IMR-90 (cell line): ENCODE data around the gene STX17. TPM values are rescaled to one million over a fixed set of nuclear protein-coding genes. Genes with fewer than 3 reads are reported as not detected.
"Not testable (repeated sequence)": the region's sequence is repeated elsewhere in the genome, so short reads cannot be mapped to it uniquely, and the experiment has no call there.

Source experiments
- ATAC-seq: fragments of 200-7000 bp; cut with Tn5 transposase; 2 replicates; pipeline ENCODE4 v1.9.1; 2020; ENCODE audit warnings: low read depth, mild to moderate bottlenecking, moderate library complexity
- BruUV-seq: library from RNA; stranded (reverse); fragments of 400-500 nt; replicated peaks from 2 replicates; lab custom pipeline; 2021; lab: Mats Ljungman, UMichigan
- CTCF ChIA-PET: fragments of 300-600 bp; formaldehyde crosslinking; extraction: SDS; loops from one replicate; lab custom pipeline; 2021; ENCODE audit warnings: antibody characterized with exemption; lab: Yijun Ruan, JAX
- POLR2A ChIA-PET: fragments of 300-600 bp; sonication (Branson Sonifier 250); formaldehyde crosslinking; loops from one replicate; lab custom pipeline; 2022; ENCODE audit warnings: antibody characterized with exemption; ENCODE audit not compliant: unreplicated experiment; lab: Charles Lee
- DNase-seq: peaks from one replicate; pipeline ENCODE4 v3.0.0; 2013
- H2AFZ ChIP-seq: replicated peaks from 2 replicates; pipeline ENCODE3; 2013; ENCODE audit warnings: low read length, mild to moderate bottlenecking; ENCODE audit not compliant: poor library complexity
- H2AK5ac ChIP-seq: 2 replicates; pipeline ENCODE4 v1.6.1; 2013; ENCODE audit warnings: low read depth, low read length, inconsistent platforms
- H2AK9ac ChIP-seq: replicated peaks from 2 replicates; pipeline ENCODE3; 2013; ENCODE audit warnings: mild to moderate bottlenecking, low read depth, low read length, moderate library complexity; ENCODE audit not compliant: poor library complexity
- H2BK120ac ChIP-seq: 2 replicates; pipeline ENCODE4 v1.6.1; 2013; ENCODE audit warnings: low read depth, low read length, inconsistent platforms
- H2BK15ac ChIP-seq: 3 replicates; pipeline ENCODE4 v1.6.1; 2013; ENCODE audit warnings: low read depth, low read length, inconsistent platforms
- H2BK20ac ChIP-seq: 2 replicates; pipeline ENCODE4 v1.6.1; 2013; ENCODE audit warnings: low read depth, mild to moderate bottlenecking, inconsistent platforms, low read length, moderate library complexity
- H2BK5ac ChIP-seq: 2 replicates; pipeline ENCODE4 v1.6.1; 2013; ENCODE audit warnings: mild to moderate bottlenecking, low read depth, low read length, inconsistent platforms; ENCODE audit not compliant: poor library complexity, severe bottlenecking
- H3K14ac ChIP-seq: replicated peaks from 2 replicates; pipeline ENCODE4 v1.6.1; 2013; ENCODE audit warnings: low read depth, low read length, inconsistent platforms
- H3K18ac ChIP-seq: 2 replicates; pipeline ENCODE4 v1.6.1; 2013; ENCODE audit warnings: low read depth, low read length, control low read depth
- H3K23ac ChIP-seq: 2 replicates; pipeline ENCODE4 v1.6.1; 2013; ENCODE audit warnings: low read depth, low read length, inconsistent platforms
- H3K27ac ChIP-seq: 2 replicates; pipeline ENCODE4 v1.5.1; 2013; ENCODE audit warnings: mild to moderate bottlenecking, control low read depth, low read length; ENCODE audit not compliant: insufficient read depth
- H3K27me3 ChIP-seq: 2 replicates; pipeline ENCODE4 v1.6.1; 2013; ENCODE audit warnings: low read length; ENCODE audit not compliant: control insufficient read depth, insufficient read depth
- H3K36me3 ChIP-seq: 2 replicates; pipeline ENCODE4 v1.6.1; 2013; ENCODE audit warnings: low read length, mixed read lengths; ENCODE audit not compliant: control insufficient read depth, insufficient read depth
- H3K4ac ChIP-seq: 2 replicates; pipeline ENCODE4 v1.6.1; 2013; ENCODE audit warnings: low read depth, low read length, inconsistent platforms
- H3K4me1 ChIP-seq: 2 replicates; pipeline ENCODE4 v1.6.1; 2013; ENCODE audit warnings: low read length, mixed read lengths; ENCODE audit not compliant: control insufficient read depth, insufficient read depth
- H3K4me2 ChIP-seq: 2 replicates; pipeline ENCODE4 v1.6.1; 2013; ENCODE audit warnings: low read depth, mild to moderate bottlenecking, control low read depth, low read length, moderate library complexity
- H3K4me3 ChIP-seq: 2 replicates; pipeline ENCODE4 v1.5.1; 2013; ENCODE audit warnings: low read depth, mild to moderate bottlenecking, control low read depth, low read length, moderate library complexity; ENCODE audit not compliant: insufficient read depth
- H3K56ac ChIP-seq: 2 replicates; pipeline ENCODE4 v1.6.1; 2013; ENCODE audit warnings: low read length, inconsistent platforms; ENCODE audit not compliant: insufficient read depth; ENCODE audit errors: extremely low read depth
- H3K79me1 ChIP-seq, 2 experiments: 2 replicates each; pipeline ENCODE4 v1.6.1; 2013; ENCODE audit warnings: low read length in 2 of 2, inconsistent platforms in 1 of 2, low read depth in 1 of 2
- H3K9ac ChIP-seq: 2 replicates; pipeline ENCODE4 v1.6.1; 2013; ENCODE audit warnings: low read depth, low read length, control low read depth
- H3K9me1 ChIP-seq: 2 replicates; pipeline ENCODE4 v1.6.1; 2013; ENCODE audit warnings: low read length, inconsistent platforms; ENCODE audit not compliant: insufficient read depth
- H3K9me3 ChIP-seq: 2 replicates; pipeline ENCODE4 v1.6.1; 2013; ENCODE audit warnings: low read length; ENCODE audit not compliant: control insufficient read depth, insufficient read depth
- H4K20me1 ChIP-seq: 2 replicates; pipeline ENCODE4 v1.6.1; 2013; ENCODE audit warnings: low read length, inconsistent platforms; ENCODE audit not compliant: insufficient read depth
- H4K5ac ChIP-seq: 2 replicates; pipeline ENCODE4 v1.6.1; 2013; ENCODE audit warnings: mild to moderate bottlenecking, low read depth, low read length, control low read depth
- H4K8ac ChIP-seq, 2 experiments: 2 replicates each; pipeline ENCODE4 v1.6.1; 2013; ENCODE audit warnings: low read depth in 2 of 2, low read length in 2 of 2, control low read depth in 1 of 2, inconsistent platforms in 1 of 2
- H4K91ac ChIP-seq: 2 replicates; pipeline ENCODE4 v1.6.1; 2013; ENCODE audit warnings: low read depth, low read length, inconsistent platforms; ENCODE audit not compliant: insufficient read depth
- BHLHE40 ChIP-seq: fragments of 150-350 bp; IDR thresholded peaks from 2 replicates; pipeline ENCODE4 v1.6.1; 2016; ENCODE audit warnings: mild to moderate bottlenecking, low read depth, low read length
- CEBPB ChIP-seq: IDR thresholded peaks from 2 replicates; pipeline ENCODE4 v1.6.1; 2012; ENCODE audit warnings: low read depth, low read length, improper control_type of control experiment
- MAFK ChIP-seq: IDR thresholded peaks from 2 replicates; pipeline ENCODE4 v1.6.1; 2012; ENCODE audit warnings: low read depth, low read length, improper control_type of control experiment
- MXI1 ChIP-seq: IDR thresholded peaks from 2 replicates; pipeline ENCODE4 v1.6.1; 2012; ENCODE audit warnings: low read depth, mild to moderate bottlenecking, low read length, moderate library complexity, borderline replicate concordance
- POLR2A ChIP-seq: IDR thresholded peaks from 2 replicates; pipeline ENCODE4 v1.6.1; 2012; ENCODE audit warnings: mild to moderate bottlenecking, low read depth, low read length
- RAD21 ChIP-seq: IDR thresholded peaks from 2 replicates; pipeline ENCODE4 v1.6.1; 2012; ENCODE audit warnings: low read length, improper control_type of control experiment
- SMC3 ChIP-seq: fragments of 150-350 bp; IDR thresholded peaks from 2 replicates; pipeline ENCODE4 v1.6.1; 2016; ENCODE audit warnings: low read depth, mild to moderate bottlenecking, antibody characterized with exemption, low read length, moderate library complexity
- WGBS, 2 experiments: methylation state at CpG; one replicate each; pipeline versions ENCODE4 v1.1.5 to v1.1.7; 2013; ENCODE audit warnings: missing lambda C conversion rate in 2 of 2; ENCODE audit not compliant: insufficient read length in 1 of 2; ENCODE audit errors: extremely low coverage in 2 of 2; 5-methylcytosine and 5-hydroxymethylcytosine counted together
- dilution Hi-C: fragments of 300-500 bp; cut with HindIII; formaldehyde crosslinking; loops from one replicate; pipeline ENCODE4 v1.14.3; 2018; ENCODE audit warnings: low sequenced_read_pairs; ENCODE audit not compliant: unreplicated experiment
- in situ Hi-C: fragments of 300-500 bp; cut with MboI; formaldehyde crosslinking; loops from 3 replicates; pipeline ENCODE4 v1.14.3; 2019; ENCODE audit warnings: low sequenced_read_pairs, inconsistent platforms, mixed read lengths
- intact Hi-C: fragments of 100-400 bp; cut with micrococcal nuclease; formaldehyde crosslinking; loops from 2 replicates; pipeline ENCODE4 v1.10.0; 2022
- polyA plus RNA-seq, 3 experiments: library from polyadenylated mRNA; depleted of rRNA; stranded (reverse); fragments of >200 nt; gene quantifications; 2 replicates each; pipeline ENCODE4 v1.2.3, GENCODE V29; 2012; ENCODE audit warnings: low replicate concordance in 1 of 3
- total RNA-seq: library from RNA; depleted of rRNA; stranded (reverse); fragments of >200 nt; gene quantifications from 2 replicates; pipeline ENCODE4 v1.2.3, GENCODE V29; 2012

The STX17 gene
- total and polyA plus RNA-seq, 2 of the 4 experiments (the other 2 are of a cell fraction): 6.2 to 11.7 TPM

- TF ChIP-seq SMC3: no peak
- no peak for TF ChIP-seq RAD21
- TF ChIP-seq MAFK: no peak
- TF ChIP-seq BHLHE40: 0 out of 2 replicates have a peak, but pooled peaks have one; percentile 9
- TF ChIP-seq CEBPB: no peak
- TF ChIP-seq MXI1: 0 out of 2 replicates have a peak, but pooled peaks have one; percentile 9
These were observed at the start of gene STX17 (continued) for GRCh38 chr9:99906403-99907207.

- in situ Hi-C loops, CTCF ChIA-PET, intact Hi-C loops, ATAC-seq, H3K56ac ChIP-seq, H3K9me3 ChIP-seq, H3K4me1 ChIP-seq, H3K27me3 ChIP-seq, H2BK5ac ChIP-seq, H2BK120ac ChIP-seq, H3K23ac ChIP-seq, H2BK15ac ChIP-seq, H2AFZ ChIP-seq, H3K36me3 ChIP-seq, H3K4me3 ChIP-seq, DNase-seq, H3K9ac ChIP-seq, H2AK5ac ChIP-seq, H3K18ac ChIP-seq, H4K5ac ChIP-seq, BruUV-seq, H3K27ac ChIP-seq, H3K14ac ChIP-seq, H4K91ac ChIP-seq, dilution Hi-C loops, H3K4ac ChIP-seq, H3K4me2 ChIP-seq, H2AK9ac ChIP-seq, H4K20me1 ChIP-seq, H3K9me1 ChIP-seq, H3K79me1 ChIP-seq, H2BK20ac ChIP-seq, H4K8ac ChIP-seq: not testable (repeated sequence)
- no CpG with 5 or more reads among the region's 3 CpGs for WGBS, 2 experiments
- POLR2A ChIA-PET: interaction anchor here (0.6 kb wide), 1 partner anchor 47 kb away, joined by 3 read pairs; no protein-coding TSS in a partner anchor
- peak; percentile 11; the same call in 1 of the 2 replicates for TF ChIP-seq POLR2A
These were observed 48.9 kb upstream of the STX17 start for GRCh38 chr9:99857576-99857975.
